ENCODE data around the gene GRAMD2A. TPM values are rescaled to one million over a fixed set of nuclear protein-coding genes. Genes with fewer than 3 reads are reported as not detected.

Gene GRAMD2A
- 3.1 TPM for total RNA-seq

- no peak for DNase-seq (ENCODE audit: low spot score)
These were observed at the start of gene GRAMD2A for GRCh38 chr15:72197460-72198355. Gene GRAMD2A, minus strand, starts transcription at chr15:72197787.

- DNase-seq (ENCODE audit: low spot score): no peak
These were observed 45.3 kb upstream of the GRAMD2A start for GRCh38 chr15:72242775-72243370.

DNA sequence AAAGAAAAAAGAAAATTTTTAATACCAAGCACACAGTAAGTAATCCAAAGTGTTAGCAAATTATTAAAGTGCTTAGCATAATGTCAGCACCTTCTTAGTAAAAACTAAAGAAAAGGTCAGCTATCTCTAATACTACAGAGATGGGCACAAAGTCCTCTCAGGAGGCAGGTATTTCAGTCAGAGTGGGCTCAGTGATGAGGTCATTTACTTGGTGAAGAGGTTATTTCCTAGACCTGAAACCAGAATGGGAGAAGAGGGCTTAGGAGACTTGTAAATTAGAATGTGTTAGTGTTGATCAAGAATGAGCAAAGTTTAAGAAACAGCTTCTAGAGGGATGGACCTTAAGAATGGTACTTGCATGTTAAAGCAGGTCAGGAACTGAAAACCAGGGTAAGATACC is 42.1 kb upstream of the GRAMD2A start:
- DNase-seq (ENCODE audit: low spot score): no peak

DNA sequence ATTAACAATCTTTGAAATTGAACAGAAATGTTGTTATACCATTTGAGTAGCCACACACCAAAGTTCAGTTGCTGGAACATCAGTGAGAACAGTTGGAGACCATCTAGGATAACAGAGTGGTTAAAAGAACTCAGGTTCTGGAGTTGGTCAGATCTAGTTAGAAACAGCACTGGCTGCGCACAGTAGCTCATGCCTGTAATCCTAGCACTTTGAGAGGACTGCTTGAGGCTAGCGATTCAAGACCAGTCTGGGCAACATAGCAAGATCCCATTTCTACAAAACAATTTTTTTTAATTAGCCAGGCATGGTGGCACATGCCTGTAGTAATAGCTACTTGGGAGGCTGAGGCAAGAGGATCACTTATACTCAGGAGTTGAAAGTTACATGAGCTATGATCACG is 41.0 kb upstream of the GRAMD2A start:
- DNase-seq (ENCODE audit: low spot score): no peak

DNA sequence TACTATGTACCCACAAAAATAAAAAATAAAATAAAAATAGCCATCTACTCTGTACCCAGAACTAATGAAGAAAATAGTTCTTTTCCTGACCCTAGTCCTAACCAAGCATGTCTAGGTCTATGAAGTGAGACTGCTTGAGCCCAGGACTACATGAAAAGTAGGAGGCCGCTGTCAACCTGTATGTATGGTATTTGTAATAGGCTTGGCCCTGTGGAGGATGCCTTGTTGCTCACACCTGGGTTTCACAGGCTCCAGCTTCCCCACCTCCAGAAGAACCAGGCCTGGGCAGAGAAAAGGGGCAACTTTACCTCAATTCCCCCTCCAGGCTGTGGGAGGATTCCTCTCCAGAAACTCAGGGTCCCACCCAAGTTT is 40.3 kb upstream of the GRAMD2A start:
- no peak for DNase-seq (ENCODE audit: low spot score)

- peak; percentile 83 for DNase-seq (ENCODE audit: low spot score)
These were observed 39.7 kb upstream of the GRAMD2A start for GRCh38 chr15:72237029-72237852.

- no peak for DNase-seq (ENCODE audit: low spot score)
These were observed 38.9 kb upstream of the GRAMD2A start for GRCh38 chr15:72236381-72237003.

DNA sequence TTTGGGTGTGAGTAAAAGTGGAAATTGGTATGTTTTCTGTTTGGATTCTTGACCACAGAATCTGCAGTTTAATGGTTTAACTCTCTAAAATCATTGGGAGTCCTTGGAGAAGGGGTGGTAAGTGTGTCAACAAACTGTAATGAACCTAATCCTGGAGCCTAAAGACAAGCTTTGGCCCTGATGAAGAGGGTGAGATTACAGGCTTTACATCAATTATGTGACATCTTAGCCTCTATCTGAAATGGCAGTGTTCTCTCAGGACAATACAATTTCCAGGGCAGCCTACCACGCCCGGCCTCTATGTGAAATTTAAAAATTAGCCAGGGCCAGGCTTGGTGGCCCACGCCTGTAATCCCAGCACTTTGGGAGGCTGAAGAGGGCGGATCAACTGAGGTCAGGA is 37.7 kb upstream of the GRAMD2A start:
- DNase-seq (ENCODE audit: low spot score): no peak

DNA sequence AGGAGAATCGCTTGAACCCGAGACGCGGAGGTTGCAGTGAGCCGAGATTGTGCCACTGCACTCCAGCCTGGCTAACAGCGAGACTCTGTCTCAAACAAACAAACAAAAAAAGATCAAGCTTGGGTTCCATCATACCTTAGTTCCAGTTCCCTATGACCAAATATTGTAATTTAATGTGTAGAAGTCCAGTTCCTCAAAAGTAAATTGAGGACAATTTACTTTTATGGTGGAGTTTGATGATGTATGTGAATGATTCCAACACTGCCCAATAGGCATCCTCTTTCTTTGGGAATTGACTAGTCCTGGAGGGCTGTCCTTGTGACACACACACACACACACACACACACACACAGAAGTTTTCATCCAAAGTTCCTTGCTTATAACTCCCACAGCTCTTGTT is 36.2 kb upstream of the GRAMD2A start:
- no peak for DNase-seq (ENCODE audit: low spot score)

GRCh38 chr15:72231833-72232478 is 34.4 kb upstream of the GRAMD2A start:
- peak; percentile 67 for DNase-seq (ENCODE audit: low spot score)

DNA sequence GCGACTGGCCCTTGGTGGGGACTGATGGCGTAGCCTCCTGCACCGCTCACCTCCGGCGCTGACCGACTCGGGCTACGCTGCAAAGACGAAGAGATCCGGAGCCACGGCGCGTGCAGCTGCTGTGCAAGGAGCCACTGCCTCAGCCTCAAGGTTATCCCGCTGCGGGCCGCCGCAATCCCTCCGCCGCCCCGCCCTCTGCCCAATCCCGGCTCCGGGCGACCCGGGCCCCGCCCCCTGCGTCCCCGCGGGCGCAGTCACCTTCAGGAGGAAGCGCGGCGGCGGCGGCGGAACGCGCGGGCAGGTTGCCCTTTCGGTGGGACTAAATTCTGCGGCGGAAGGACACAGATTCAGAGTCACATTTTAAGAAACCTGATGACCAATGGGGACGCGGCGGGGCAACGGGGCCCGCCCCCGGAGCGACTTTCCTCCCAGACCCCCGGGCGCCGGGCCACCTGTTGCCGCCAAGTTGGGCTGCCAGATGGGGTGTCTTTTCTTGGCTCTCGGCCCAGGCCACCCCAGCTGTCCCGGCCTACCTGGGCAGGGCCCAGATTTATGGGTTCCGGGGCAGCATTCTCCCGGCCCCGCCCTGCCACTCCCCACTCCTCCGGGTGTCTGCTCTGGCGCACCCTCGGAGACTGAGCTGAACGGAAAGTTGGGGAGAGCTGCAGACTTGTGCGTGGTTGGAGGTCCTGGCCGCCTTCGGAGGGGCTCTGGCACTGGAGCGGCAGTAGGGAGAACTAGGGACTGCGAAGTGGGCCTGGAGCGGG is 33.7 kb upstream of the GRAMD2A start, which contains the start of gene PKM:
Gene PKM, minus strand, starts transcription at position 125 of the 767 bp plus-strand sequence. CDS start 12,093 bp downstream, outside the sequence.
- peak; percentile 98 for DNase-seq (ENCODE audit: low spot score)

- peak; percentile 96 for DNase-seq (ENCODE audit: low spot score)
These were observed 32.8 kb upstream of the GRAMD2A start for GRCh38 chr15:72230197-72231065.

DNA sequence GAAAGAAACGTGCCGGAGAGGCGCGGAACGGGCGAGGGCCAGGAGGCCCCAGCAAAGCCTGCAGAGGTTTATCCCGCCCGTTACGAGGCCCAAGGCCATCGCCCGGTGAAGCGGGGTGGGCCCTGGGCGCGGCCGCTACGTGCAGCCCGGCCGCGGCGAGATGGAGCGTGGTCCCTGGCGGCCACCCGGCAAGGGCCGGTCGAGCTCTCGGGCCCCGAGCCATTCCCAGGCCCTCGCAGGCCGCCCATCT is 32.3 kb upstream of the GRAMD2A start:
- DNase-seq (ENCODE audit: low spot score): no peak

GRCh38 chr15:72229076-72229946 is 31.7 kb upstream of the GRAMD2A start:
- DNase-seq (ENCODE audit: low spot score): peak; percentile 50

- DNase-seq (ENCODE audit: low spot score): no peak
These were observed 30.1 kb upstream of the GRAMD2A start for GRCh38 chr15:72227720-72228119.

DNA sequence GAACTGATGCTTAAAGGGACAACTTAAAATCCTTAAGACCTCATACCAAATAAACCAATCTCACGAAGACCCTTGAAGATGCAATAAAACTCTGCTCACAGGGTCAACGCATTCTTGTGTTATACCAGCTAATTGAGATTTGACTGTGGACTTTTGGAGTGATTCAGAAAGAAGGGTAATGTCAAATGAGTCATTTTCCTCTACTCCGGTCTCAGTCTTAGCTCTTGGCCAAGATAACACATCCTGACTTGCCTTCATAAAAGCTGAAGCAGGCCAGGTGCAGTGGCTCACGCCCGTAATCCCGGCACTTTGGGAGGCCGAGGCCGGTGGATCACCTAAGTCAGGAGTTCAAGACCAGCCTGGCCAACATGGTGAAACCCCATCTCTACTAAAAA is 29.6 kb upstream of the GRAMD2A start:
- no peak for DNase-seq (ENCODE audit: low spot score)

DNA sequence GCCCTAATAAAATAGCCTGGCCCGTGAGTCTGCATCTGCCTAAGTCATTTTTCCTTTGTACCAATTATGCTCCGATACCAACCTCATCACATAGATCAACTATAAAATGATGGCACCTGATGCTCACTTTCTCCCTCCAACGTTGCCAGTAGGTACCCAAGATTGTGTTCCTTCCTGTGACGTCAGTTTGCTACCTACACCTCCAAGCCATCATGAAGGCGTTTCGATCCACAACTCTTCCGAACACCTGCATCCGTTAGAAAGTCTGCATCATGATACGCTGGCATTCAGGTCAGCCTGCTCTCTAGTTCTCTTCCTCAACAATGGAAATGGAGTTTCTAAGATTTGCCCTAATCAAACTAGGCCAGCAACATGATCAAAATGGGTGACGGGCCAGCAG is 25.7 kb upstream of the GRAMD2A start:
- DNase-seq (ENCODE audit: low spot score): no peak

DNA sequence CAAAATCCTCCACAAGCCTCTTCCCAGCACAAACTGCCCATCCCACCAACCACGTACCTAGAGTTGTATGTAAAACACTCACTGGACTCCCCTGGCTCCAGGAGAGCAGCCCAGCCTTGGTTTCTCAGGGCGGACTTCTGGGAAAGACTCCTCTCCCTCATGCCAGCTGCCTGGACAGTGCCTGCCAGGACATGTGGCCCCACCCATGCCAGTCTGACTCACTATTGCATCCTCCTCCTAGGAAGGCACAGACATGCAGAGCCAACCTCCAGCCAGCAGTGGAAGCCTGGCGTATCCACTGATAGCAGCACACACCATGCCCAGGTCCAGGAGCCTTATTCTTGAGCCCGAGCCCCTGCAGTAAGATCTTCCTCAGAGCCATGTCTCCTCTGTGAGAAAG is 24.8 kb upstream of the GRAMD2A start:
- DNase-seq (ENCODE audit: low spot score): peak; percentile 77

DNA sequence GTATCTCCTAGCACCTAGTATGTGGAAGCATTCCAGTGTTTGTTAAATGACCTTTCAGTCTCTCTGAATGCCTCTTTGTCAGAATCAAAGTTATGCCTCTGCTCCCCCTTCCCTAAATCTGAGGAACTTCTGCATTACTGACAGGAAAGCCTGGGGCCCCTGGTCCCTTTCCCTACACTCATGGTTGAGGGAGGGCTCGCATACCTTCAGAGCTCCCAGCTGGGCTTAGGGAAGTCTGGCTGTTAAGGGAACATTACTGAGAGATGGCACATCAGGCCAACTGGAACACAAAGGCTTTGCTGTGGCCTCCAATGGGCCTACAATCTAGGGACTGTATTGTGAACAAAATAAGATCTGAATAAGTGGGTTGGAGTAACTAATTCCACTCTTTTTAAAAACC is 23.1 kb upstream of the GRAMD2A start:
- DNase-seq (ENCODE audit: low spot score): no peak

Measured in ureter (tissue), 1 donor.